ENCODE measurements around the gene GMPPA.

The GMPPA gene

GRCh38 chr2:219498280-219499057, at the start of gene GMPPA:
GMPPA (plus strand) TSS chr2:219498891; CDS start chr2:219499976, 1,085 bp downstream.
- DNase-seq: peak; percentile 46 to 96 (median 89)

DNA sequence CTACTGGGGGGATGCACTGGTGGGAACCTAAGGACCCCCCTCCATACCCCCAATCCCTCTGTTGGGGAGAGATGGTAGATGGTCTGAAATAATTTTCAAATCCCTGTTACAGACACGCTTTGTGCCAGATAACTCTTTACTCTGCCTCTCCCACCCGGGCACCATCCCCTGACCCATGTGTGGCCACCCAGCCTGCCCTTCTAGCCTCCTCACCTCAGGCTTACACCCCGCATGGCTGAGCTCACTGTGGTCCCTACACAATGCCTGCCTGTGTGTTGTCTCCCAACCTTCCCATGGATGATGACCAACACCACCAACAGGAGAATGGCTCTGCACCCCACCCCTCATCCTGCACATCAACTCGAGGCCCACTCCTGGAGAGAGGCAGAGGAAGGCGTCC, 49.1 kb upstream of the GMPPA start:
- no peak for DNase-seq

GRCh38 chr2:219451661-219452360, 46.9 kb upstream of the GMPPA start:
- DNase-seq: peak in 25 of 58 donors; percentile 4 to 69 (median 27)

- DNase-seq: peak in 43 of 58 donors; percentile 14 to 77 (median 43)
These were observed 46.1 kb upstream of the GMPPA start for GRCh38 chr2:219452361-219453317.

DNA sequence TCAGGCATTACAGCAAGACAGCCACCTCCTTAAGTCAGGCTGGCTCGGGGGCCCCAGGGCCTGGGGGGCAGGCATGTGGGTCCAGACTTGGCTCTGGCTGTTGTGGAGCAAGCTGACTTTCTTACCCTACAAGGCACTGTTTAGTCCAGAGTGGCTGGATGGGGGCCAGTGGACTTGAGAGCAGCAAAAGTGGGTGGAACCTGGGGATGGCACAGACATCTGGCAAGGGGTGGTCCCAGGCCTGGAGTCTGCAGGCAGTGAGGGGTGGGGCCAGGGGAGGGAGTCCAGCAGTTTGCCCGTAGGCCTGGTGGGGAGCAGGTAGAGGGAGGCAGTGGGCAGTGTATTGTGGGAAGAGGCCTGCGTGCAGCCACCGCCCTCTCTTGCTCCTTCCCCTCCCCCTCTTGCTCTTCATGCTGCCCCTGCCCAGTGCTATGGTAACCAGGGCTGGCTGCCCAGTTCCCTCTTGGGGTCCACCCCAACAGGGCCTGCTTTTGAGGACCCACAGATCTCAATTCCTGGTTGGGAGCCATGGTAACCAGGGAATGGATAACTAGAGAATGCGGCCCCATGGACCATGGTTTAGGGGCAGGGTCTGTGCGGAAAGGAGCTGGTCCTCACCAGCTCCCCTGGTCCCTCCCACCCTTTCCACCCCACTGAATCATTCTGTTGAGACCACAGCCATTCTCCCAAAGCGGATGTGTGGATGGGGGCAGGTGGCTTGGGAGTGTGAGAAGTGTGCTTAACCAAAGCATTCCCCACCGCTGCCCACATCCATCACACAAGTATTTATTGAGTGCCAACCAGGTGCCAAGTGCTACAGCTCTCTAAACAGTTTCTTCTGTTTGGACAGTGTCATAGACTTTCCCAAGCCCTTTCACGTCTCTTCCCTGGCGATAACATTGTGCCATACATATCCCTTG, 44.8 kb upstream of the GMPPA start:
- DNase-seq: peak in 13 of 58 donors; percentile 3 to 68 (median 42)

DNA sequence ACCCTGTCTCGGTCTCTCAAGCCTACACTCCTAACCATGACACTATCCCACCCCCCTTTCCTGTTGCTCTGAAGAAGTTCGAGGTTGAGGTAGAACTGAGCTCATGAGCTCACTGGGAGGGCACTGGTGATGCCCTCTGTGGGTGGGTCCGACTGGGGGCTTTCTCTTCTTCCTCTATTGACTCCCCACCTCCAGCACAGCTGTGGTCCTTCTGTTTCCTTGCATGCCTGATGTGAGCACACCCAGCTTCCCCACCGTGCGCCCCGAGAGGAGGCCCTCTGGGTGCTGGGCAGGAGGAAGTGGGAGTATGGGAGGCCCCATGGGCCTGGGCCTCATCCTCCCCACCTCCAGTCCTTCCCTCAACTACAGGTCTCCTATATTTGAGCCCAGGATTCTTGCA, 43.1 kb upstream of the GMPPA start:
- DNase-seq: no peak

GRCh38 chr2:219457784-219458369, 40.8 kb upstream of the GMPPA start:
- no peak for DNase-seq

DNA sequence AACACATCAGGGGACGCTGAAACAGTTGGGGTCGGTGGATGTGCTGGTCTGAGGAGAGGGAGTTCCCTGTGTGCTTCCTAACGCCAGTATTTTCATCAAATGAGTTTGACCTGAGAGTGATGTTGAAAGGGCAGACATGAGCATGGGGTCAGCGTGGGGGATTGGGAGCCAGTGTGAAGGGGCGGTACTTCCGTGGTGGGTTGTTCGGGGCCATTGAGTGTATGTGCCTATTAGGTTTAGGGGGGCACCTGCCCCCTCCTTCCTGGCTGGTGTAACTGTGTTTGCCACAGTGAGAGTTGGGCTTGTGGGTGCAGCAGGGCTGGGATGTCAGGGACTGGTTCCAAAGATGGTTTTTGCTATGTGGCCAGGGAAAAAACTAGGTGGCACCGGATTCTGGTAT, 39.7 kb upstream of the GMPPA start:
- DNase-seq: no peak

- peak in 24 of 58 donors; percentile 4 to 40 (median 14) for DNase-seq
These were observed 39.0 kb upstream of the GMPPA start for GRCh38 chr2:219459460-219460311.

DNA sequence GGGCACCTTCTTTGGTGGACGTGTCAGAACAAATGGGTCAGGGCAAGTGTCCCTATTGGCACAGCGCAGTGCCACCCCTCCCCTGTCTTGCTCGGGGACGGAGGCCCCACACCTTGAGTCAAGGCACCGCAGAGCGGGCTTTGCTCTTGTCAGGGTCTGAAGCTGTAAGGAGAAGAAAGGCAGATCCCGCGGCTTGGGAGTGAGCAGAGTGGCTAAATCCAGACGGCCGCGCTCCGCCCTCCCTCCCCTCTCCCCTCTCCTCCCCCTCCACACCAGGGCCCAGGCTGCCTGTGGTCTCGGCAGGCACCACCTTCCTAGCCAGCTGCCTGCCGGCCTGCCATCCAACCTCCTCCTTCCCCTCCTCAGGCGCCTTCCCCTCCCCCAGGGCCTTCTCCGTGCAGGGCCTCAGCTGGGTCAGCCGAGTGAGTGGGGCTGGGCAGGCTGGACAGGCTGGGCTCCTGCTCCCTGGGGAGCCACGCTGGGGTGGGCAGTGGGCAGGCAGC, 38.2 kb upstream of the GMPPA start:
- DNase-seq: peak in 35 of 58 donors; percentile 4 to 54 (median 25)

- DNase-seq: peak in 2 of 58 donors; percentile 36 to 39
These were observed 37.6 kb upstream of the GMPPA start for GRCh38 chr2:219461047-219461514.

DNA sequence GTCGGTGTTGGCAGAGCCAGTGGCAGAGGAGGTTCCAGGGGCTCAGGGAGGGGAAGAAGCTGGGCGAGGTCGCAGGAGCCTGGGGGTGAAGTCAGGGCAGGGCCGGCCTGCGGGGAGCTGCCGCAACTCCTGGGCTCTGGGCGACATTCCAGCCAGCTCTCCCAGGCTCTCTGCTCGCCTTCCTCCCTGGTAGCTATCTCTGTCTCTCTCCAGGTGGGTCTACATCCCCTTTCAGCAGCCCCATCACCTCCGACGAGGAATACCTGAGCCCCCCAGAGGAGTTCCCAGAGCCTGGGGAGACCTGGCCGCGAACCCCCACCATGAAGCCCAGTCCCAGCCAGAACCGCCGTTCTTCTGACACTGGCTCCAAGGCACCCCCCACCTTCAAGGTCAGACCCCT, 37.0 kb upstream of the GMPPA start:
- no peak for DNase-seq

DNA sequence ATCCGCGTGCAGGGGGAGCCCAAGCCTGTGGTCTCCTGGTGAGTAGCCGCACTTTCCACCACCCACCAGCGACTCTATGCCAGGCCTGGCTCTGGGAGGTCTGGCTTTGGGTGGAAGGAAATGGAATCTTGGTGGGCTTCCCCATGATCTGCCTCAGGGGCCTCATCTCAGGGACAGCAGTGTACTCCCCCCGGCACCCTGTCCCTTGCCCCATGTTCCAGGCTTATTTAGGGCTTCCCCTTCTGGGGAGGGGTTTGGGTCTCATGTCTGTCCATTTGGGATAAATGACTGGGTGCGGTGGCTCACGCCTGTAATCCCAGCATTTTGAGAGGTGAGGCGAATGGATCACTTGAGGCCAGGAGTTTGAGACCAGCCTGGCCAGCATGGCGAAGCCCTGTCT, 36.3 kb upstream of the GMPPA start:
- no peak for DNase-seq

DNA sequence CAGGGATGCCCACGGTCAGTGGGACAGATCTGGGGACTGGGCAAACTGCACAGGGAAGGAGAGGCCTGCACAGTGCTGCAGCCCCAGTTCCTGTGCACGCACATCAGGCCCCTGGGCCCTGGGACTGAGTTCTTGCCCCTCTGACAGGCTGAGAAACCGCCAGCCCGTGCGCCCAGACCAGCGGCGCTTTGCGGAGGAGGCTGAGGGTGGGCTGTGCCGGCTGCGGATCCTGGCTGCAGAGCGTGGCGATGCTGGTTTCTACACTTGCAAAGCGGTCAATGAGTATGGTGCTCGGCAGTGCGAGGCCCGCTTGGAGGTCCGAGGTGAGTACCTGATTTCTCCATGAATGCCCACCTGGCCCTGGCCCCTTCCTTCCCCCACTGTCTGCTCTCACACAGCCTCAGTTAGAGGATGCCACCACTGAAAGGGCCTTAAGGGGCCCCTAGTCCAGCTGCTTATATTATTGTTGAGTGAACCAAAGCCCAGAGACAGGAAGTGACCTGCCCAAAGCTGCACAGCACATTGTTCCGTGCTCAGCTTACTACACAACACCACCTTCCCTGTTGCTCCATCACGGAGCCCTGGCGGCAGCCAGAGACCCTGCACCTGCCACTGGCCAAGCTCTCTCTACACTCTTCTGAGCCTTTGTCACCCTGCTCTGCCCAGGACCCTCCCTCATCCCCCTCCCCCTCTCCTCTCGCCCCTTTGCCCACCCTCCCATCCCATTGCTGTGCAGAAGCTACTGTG, 34.2 kb upstream of the GMPPA start:
- DNase-seq: no peak

DNA sequence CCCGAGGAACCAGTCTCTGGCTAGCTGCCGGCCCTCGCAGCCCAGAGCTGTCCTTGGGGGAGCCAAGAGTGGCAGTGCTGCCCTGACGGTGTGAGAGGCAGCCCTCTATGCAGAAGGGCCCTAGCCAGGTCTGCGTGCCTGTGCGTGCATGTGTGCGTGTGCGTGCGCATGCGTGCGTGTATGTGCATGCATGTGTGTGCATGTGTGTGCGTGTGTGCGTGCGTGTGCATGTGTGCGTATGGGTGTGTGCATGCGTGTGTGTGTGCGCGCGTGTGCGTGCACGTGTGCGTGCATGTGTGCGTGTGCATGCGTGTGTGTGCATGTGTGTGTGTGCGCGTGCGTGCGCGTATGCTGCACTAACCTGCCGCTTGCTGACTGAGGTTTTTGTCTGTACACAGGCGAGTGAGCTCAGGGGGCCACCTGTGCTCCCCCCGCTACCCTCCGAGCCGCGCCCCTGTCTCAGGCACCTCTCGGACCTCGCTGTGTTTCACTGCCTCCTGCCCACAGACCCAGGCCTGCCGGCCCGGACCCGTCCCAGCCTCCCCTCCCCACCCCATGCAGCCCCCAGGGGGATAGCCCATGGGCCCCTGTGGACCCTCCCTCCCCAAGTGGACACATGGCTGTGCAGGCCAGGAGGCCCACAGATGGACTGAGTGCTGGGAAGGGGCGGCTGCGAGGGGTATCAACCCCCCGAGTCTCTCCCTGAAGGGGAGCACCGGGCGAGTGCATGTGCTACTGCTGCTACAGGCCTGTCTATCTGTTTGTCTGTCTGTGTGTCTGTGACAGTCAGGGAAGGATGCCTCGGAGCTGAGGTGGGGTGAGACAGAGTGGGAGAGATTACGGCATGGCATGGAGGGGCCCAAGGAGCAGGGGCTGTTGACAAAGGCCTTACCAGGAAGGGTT, 32.8 kb upstream of the GMPPA start:
- no peak for DNase-seq

Data from anterior cingulate cortex (tissue), 58 donors.